ENCODE measurements around the gene AP3B1.

Gene AP3B1

DNA sequence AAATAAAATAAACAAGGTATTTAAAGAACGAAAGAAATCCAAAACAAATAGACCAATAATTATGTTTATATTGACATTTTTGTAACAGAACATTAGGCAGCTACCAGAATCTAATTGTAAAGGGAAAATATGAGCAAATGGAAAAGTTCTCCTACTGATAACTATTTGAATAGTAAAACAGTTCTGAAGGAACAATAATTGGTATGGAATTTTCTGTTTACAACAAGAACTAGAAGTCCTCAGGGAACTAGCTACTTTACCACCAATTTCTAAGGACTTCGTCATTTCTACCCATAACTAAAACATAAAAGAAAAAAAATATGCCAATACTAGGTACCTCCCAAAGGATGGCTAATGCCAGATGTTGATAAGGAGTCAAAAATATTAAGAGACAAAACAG lies 58.5 kb downstream of the AP3B1 start:
- ChIA-PET POLR2A (no interaction called here), CTCF (no interaction called here)
- no peak for DNase-seq (ENCODE audit: low read depth, low spot score)
- no peak overlapping the region for H3K4me3 ChIP-seq (ENCODE audit: low read depth, low read length)
- TF ChIP-seq, protein P1, sequence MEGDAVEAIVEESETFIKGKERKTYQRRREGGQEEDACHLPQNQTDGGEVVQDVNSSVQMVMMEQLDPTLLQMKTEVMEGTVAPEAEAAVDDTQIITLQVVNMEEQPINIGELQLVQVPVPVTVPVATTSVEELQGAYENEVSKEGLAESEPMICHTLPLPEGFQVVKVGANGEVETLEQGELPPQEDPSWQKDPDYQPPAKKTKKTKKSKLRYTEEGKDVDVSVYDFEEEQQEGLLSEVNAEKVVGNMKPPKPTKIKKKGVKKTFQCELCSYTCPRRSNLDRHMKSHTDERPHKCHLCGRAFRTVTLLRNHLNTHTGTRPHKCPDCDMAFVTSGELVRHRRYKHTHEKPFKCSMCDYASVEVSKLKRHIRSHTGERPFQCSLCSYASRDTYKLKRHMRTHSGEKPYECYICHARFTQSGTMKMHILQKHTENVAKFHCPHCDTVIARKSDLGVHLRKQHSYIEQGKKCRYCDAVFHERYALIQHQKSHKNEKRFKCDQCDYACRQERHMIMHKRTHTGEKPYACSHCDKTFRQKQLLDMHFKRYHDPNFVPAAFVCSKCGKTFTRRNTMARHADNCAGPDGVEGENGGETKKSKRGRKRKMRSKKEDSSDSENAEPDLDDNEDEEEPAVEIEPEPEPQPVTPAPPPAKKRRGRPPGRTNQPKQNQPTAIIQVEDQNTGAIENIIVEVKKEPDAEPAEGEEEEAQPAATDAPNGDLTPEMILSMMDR (IDR thresholded peaks at IDR 0.05; ENCODE audit: insufficient read depth, low read length, missing control alignments) = no peak

DNA sequence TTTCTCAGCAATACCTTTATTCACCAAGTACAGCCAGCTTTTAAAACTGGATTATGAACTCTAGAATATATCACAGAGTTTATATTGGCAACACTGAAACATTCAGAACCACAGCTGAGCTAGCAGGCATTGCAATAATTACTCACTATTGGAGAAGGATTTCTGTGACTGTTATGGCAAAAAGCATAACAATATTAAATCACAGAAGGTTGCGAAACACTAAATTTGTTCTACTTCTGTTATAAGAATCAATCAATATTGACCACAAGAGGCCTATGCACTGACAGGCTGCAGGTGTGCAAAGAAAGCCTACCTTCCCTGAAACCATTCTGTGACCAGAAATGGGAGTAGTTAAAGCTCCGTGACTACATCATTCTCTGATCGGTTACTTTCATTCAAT lies 59.2 kb downstream of the AP3B1 start:
- no peak overlapping the region for H3K4me3 ChIP-seq (ENCODE audit: low read depth, low read length)
- peak; percentile 12 for DNase-seq (ENCODE audit: low read depth, low spot score)
- ChIA-PET CTCF (interaction anchor here (0.6 kb wide), 1 partner anchor 34 kb away, joined by 3 read pairs; no protein-coding TSS in a partner anchor), POLR2A (no interaction called here)
- TF ChIP-seq, protein P1 (IDR thresholded peaks at IDR 0.05; ENCODE audit: insufficient read depth, low read length, missing control alignments) = no peak

DNA sequence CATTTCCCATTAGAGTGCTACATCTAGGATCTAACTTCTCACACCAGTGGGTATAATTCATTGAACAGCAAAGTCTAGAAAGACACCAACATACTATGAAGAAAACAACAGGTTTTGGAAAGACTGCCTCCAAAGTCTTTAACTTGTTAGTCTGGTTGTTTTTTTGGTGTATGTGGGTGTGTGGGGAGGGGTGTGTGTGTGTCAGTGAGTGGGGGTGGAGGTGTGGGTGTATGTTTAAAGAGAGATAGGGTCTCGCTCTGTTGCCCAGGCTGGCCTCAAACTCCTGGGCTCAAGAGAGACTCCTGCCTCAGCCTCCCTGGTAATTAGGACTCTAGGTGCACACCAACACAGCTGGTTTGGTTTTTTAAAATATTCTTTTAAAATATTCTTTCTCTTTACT lies 59.7 kb downstream of the AP3B1 start:
- TF ChIP-seq, protein P1 (IDR thresholded peaks at IDR 0.05; ENCODE audit: insufficient read depth, low read length, missing control alignments) = no peak
- POLR2A ChIA-PET = no interaction called here
- CTCF ChIA-PET = interaction anchor here (0.6 kb wide), 1 partner anchor 34 kb away, joined by 3 read pairs; no protein-coding TSS in a partner anchor
- H3K4me3 ChIP-seq (ENCODE audit: low read depth, low read length) = no peak overlapping the region
- DNase-seq (ENCODE audit: low read depth, low spot score) = no peak

DNA sequence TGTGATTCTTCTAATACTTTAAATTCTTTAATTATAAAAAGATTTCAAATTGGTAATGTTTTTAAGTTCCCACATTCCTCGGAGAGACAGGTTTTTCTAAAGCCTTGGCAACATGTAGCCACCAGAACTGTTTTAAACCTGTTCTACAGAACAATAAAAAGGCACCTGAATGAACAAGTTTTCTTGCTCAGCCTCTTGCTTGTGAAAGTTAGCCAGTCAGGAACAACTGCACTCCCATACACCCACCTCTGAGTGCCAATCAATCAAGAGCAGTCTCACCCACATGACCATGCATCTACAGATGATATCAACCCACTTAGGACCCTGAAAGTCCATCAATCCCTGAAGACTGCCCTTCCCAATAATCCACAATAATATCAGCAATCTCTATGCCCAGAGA lies 62.3 kb downstream of the AP3B1 start:
- DNase-seq (ENCODE audit: low read depth, low spot score) = no peak
- ChIA-PET POLR2A (no interaction called here), CTCF (no interaction called here)
- TF ChIP-seq, protein P1 (IDR thresholded peaks at IDR 0.05; ENCODE audit: insufficient read depth, low read length, missing control alignments) = no peak
- no peak overlapping the region for H3K4me3 ChIP-seq (ENCODE audit: low read depth, low read length)

DNA sequence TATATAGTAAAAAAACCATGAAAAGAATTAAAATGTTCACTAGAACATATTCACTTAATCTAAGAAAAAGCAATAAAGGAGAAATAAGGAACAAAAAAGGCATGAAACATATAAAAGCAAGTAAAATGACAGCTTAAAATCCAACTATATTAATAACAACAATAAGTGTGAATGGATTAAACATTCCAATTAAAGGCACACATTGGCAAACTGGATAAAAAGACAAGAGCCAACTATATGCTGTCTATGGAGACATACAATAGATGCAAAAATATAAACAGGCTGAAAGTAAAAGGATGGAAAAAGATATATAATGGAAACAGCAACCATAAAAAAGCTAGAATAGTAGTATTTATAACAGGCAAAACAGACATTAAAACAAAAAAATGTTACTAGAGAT lies 70.1 kb downstream of the AP3B1 start:
- no peak overlapping the region for H3K4me3 ChIP-seq (ENCODE audit: low read depth, low read length)
- no peak for DNase-seq (ENCODE audit: low read depth, low spot score)
- CTCF ChIA-PET = no interaction called here
- TF ChIP-seq, protein P1 (IDR thresholded peaks at IDR 0.05; ENCODE audit: insufficient read depth, low read length, missing control alignments) = no peak
- POLR2A ChIA-PET = no interaction called here

DNA sequence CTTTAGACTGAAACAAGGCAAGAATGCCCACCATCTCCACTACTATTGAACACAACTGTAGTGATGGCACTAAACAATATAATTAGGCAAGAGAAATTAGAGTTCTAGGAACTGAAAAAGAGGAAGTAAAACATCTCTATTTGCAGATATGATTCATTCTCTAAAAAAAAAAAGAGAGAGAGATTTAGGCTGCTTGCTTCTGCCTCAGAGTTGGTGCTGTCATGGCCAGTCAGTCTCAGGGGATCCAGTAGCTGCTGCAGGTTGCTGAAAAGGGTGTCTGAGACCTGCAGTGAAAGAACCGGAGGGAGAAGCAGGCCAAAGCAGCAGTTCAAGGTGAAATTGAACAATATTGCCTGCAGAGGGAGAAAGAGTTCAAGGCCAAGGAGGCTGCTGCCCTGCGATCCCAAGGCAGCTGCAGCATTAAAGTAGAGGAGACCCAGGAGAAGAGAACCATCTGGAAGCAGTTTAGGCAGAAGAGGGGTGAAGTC lies 72.5 kb downstream of the AP3B1 start:
- POLR2A ChIA-PET = interaction anchor here (0.7 kb wide), 1 partner anchor 1150 kb away, joined by 4 read pairs; no protein-coding TSS in a partner anchor
- TF ChIP-seq, protein P1 (IDR thresholded peaks at IDR 0.05; ENCODE audit: insufficient read depth, low read length, missing control alignments) = peak; percentile 31
- no peak for DNase-seq (ENCODE audit: low read depth, low spot score)
- H3K4me3 ChIP-seq (ENCODE audit: low read depth, low read length) = no peak overlapping the region
- CTCF ChIA-PET = no interaction called here
